Posterior cingulate gyrus (tissue), 11 donors: ENCODE results near the gene CBLL1.
A peak's percentile ranks its signal among the peaks of the same experiment; 100 is the strongest.

ENCODE experiments used
- DNase-seq, 10 donors: peaks; one replicate each; pipeline versions ENCODE4 v3.0.0 to v3.0.0-alpha.2; 2020 to 2021; ENCODE audit warnings: mixed read lengths in 3 of 10
- intact Hi-C: fragments of 100-400 bp; cut with DNase I; formaldehyde crosslinking; loops from one replicate; pipeline ENCODE4 v1.15.1; 2023

CBLL1 gene

GRCh38 chr7:107742678-107743566 lies 1.0 kb upstream of the CBLL1 start:
- DNase-seq = peak; percentile 34 to 93 (median 52)

GRCh38 chr7:107744345-107744750 lies 406 bp downstream of the CBLL1 start:
- intact Hi-C loops = loop anchor here (5.0 to 10.0 kb wide), 4 partner anchors 128 to 570 kb away; partner anchors contain the start of gene BCAP29

More at GRCh38 chr7:107742678-107743566, 1.0 kb upstream of the CBLL1 start:
- intact Hi-C loops = loop anchor here (5.0 to 10.0 kb wide), 4 partner anchors 129 to 568 kb away; partner anchors contain the start of gene BCAP29

GRCh38 chr7:107746006-107746405 lies 2.1 kb downstream of the CBLL1 start:
- DNase-seq = no peak
- intact Hi-C loops = loop anchor here (10.0 kb wide), 2 partner anchors 399 to 571 kb away; no protein-coding TSS in a partner anchor

More at GRCh38 chr7:107744345-107744750, 406 bp downstream of the CBLL1 start:
- DNase-seq = no peak

GRCh38 chr7:107751113-107751512 lies 7.2 kb downstream of the CBLL1 start:
- DNase-seq = no peak
- intact Hi-C loops = no loop called here

- intact Hi-C loops = no loop called here
- DNase-seq = no peak
These were observed 10.7 kb downstream of the CBLL1 start for GRCh38 chr7:107754642-107755041.

GRCh38 chr7:107758667-107759066 lies 14.7 kb downstream of the CBLL1 start:
- no peak for DNase-seq
- intact Hi-C loops = no loop called here

GRCh38 chr7:107767391-107767790 lies 23.4 kb downstream of the CBLL1 start:
- DNase-seq = no peak
- intact Hi-C loops = no loop called here

GRCh38 chr7:107768263-107768662 lies 24.3 kb downstream of the CBLL1 start:
- intact Hi-C loops = no loop called here

GRCh38 chr7:107773027-107773426 lies 29.1 kb downstream of the CBLL1 start:
- intact Hi-C loops = no loop called here
- no peak for DNase-seq

More at GRCh38 chr7:107768263-107768662, 24.3 kb downstream of the CBLL1 start:
- no peak for DNase-seq

- no peak for DNase-seq
- intact Hi-C loops = no loop called here
These were observed 33.8 kb downstream of the CBLL1 start for GRCh38 chr7:107777702-107778101.

- DNase-seq = no peak
- intact Hi-C loops = no loop called here
These were observed 34.3 kb downstream of the CBLL1 start for GRCh38 chr7:107778283-107778682.

- no peak for DNase-seq
- intact Hi-C loops = no loop called here
These were observed 35.7 kb downstream of the CBLL1 start for GRCh38 chr7:107779647-107780099.

- intact Hi-C loops = no loop called here
- DNase-seq = no peak
These were observed 38.4 kb downstream of the CBLL1 start for GRCh38 chr7:107782374-107782773.

- intact Hi-C loops = no loop called here
- DNase-seq = no peak
These were observed 39.7 kb downstream of the CBLL1 start for GRCh38 chr7:107783648-107784047.

GRCh38 chr7:107785170-107785569 lies 41.2 kb downstream of the CBLL1 start:
- intact Hi-C loops = no loop called here
- DNase-seq = no peak

- intact Hi-C loops = no loop called here
- no peak for DNase-seq
These were observed 42.0 kb downstream of the CBLL1 start for GRCh38 chr7:107785926-107786325.

GRCh38 chr7:107788216-107788615 lies 44.3 kb downstream of the CBLL1 start:
- intact Hi-C loops = no loop called here
- no peak for DNase-seq

GRCh38 chr7:107788662-107789061 lies 44.7 kb downstream of the CBLL1 start:
- intact Hi-C loops = no loop called here
- DNase-seq = no peak

GRCh38 chr7:107789647-107790046 lies 45.7 kb downstream of the CBLL1 start:
- DNase-seq = no peak
- intact Hi-C loops = no loop called here

GRCh38 chr7:107792364-107792763 lies 48.4 kb downstream of the CBLL1 start:
- intact Hi-C loops = no loop called here

GRCh38 chr7:107799647-107800264 lies 55.8 kb downstream of the CBLL1 start:
- intact Hi-C loops = no loop called here

More at GRCh38 chr7:107792364-107792763, 48.4 kb downstream of the CBLL1 start:
- DNase-seq = no peak

More at GRCh38 chr7:107799647-107800264, 55.8 kb downstream of the CBLL1 start:
- no peak for DNase-seq
